Panc1 (cell line): ENCODE data around the gene BAHCC1.

Experiments
- TF ChIP-seq, protein P1 (sequence below), 2 experiments: IDR thresholded peaks; 2 replicates each; pipeline ENCODE4 v1.6.1; 2011 to 2012; ENCODE audit warnings: low read depth in 2 of 2, control low read depth in 1 of 2, low read length in 1 of 2, mild to moderate bottlenecking in 1 of 2, moderate library complexity in 1 of 2; ENCODE audit not compliant: insufficient read depth in 1 of 2
- TF ChIP-seq, protein P2 (sequence below): fragments of 450-650 bp; IDR thresholded peaks from 2 replicates; pipeline ENCODE4 v1.5.1; 2017; ENCODE audit warnings: mild to moderate bottlenecking

DNA sequence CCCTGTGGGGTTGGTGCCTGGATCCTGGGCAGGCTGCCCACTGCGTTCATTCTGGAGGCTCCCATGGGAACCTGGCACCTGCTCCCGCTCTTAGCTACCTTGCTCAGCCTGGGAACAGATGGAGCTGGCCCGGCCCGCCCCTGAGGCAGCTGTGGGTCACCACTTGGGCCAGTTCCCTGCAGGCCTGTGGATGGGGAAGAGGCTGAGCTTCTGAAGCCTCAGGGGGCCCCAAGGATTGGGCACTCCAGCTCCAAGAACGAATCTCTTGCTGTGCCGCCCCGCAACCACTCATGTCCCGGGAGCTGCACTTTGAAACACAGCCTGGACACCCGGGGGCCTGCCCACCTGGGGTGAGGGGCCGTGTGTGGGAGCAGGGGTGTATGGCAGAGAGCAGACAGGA, 37.7 kb downstream of the BAHCC1 start:
- TF ChIP-seq, protein P1, sequence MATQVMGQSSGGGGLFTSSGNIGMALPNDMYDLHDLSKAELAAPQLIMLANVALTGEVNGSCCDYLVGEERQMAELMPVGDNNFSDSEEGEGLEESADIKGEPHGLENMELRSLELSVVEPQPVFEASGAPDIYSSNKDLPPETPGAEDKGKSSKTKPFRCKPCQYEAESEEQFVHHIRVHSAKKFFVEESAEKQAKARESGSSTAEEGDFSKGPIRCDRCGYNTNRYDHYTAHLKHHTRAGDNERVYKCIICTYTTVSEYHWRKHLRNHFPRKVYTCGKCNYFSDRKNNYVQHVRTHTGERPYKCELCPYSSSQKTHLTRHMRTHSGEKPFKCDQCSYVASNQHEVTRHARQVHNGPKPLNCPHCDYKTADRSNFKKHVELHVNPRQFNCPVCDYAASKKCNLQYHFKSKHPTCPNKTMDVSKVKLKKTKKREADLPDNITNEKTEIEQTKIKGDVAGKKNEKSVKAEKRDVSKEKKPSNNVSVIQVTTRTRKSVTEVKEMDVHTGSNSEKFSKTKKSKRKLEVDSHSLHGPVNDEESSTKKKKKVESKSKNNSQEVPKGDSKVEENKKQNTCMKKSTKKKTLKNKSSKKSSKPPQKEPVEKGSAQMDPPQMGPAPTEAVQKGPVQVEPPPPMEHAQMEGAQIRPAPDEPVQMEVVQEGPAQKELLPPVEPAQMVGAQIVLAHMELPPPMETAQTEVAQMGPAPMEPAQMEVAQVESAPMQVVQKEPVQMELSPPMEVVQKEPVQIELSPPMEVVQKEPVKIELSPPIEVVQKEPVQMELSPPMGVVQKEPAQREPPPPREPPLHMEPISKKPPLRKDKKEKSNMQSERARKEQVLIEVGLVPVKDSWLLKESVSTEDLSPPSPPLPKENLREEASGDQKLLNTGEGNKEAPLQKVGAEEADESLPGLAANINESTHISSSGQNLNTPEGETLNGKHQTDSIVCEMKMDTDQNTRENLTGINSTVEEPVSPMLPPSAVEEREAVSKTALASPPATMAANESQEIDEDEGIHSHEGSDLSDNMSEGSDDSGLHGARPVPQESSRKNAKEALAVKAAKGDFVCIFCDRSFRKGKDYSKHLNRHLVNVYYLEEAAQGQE (IDR thresholded peaks at IDR 0.05; ENCODE audit: insufficient read depth in 1 of 2, low read depth in 2 of 2, low read length in 1 of 2), result no peak
- TF ChIP-seq, protein P2, sequence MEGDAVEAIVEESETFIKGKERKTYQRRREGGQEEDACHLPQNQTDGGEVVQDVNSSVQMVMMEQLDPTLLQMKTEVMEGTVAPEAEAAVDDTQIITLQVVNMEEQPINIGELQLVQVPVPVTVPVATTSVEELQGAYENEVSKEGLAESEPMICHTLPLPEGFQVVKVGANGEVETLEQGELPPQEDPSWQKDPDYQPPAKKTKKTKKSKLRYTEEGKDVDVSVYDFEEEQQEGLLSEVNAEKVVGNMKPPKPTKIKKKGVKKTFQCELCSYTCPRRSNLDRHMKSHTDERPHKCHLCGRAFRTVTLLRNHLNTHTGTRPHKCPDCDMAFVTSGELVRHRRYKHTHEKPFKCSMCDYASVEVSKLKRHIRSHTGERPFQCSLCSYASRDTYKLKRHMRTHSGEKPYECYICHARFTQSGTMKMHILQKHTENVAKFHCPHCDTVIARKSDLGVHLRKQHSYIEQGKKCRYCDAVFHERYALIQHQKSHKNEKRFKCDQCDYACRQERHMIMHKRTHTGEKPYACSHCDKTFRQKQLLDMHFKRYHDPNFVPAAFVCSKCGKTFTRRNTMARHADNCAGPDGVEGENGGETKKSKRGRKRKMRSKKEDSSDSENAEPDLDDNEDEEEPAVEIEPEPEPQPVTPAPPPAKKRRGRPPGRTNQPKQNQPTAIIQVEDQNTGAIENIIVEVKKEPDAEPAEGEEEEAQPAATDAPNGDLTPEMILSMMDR, result no peak
